DOHH2 (cell line): ENCODE results near the gene CLTC.

ENCODE experiments used
- CTCF ChIP-seq: fragments of 200-600 bp; sonication (generic); IDR thresholded peaks from one replicate; pipeline ENCODE4 v1.5.1; 2014; ENCODE audit warnings: antibody characterized with exemption, mild to moderate bottlenecking, low read depth, low read length; ENCODE audit not compliant: poor library complexity, severe bottlenecking
- EZH2phosphoT487 ChIP-seq: fragments of 200-600 bp; sonication (generic); IDR thresholded peaks from 2 replicates; pipeline ENCODE4 v1.6.1; 2017; ENCODE audit warnings: borderline replicate concordance, mild to moderate bottlenecking, antibody characterized with exemption, low read length, moderate library complexity, mixed read lengths

DNA sequence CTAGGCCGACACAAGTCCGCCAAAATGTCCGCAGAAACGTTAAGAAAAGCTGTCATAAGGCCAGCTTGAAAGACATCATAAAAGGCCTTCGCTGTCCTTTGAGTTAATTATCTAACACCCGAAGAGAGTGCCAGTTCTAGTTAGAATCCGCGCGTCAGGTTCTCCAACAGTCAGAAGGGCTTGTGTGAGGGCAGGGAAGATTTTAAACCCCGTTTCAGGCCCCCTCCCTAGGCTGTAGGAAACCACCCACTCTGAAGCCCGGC is 729 bp upstream of the CLTC start:
- TF ChIP-seq CTCF, result no peak
- no peak for TF ChIP-seq EZH2phosphoT487
